Fibroblast of the conjunctiva (primary cell): ENCODE results near the gene PKM.
A peak's percentile ranks its signal among the peaks of the same experiment; 100 is the strongest.
"Not testable (repeated sequence)": the region's sequence is repeated elsewhere in the genome, so short reads cannot be mapped to it uniquely, and the experiment has no call there.

Experiments
- DNase-seq: peaks from one replicate; pipeline ENCODE4 v3.0.0-alpha.2; 2010; ENCODE audit warnings: low read depth

The PKM gene

DNA sequence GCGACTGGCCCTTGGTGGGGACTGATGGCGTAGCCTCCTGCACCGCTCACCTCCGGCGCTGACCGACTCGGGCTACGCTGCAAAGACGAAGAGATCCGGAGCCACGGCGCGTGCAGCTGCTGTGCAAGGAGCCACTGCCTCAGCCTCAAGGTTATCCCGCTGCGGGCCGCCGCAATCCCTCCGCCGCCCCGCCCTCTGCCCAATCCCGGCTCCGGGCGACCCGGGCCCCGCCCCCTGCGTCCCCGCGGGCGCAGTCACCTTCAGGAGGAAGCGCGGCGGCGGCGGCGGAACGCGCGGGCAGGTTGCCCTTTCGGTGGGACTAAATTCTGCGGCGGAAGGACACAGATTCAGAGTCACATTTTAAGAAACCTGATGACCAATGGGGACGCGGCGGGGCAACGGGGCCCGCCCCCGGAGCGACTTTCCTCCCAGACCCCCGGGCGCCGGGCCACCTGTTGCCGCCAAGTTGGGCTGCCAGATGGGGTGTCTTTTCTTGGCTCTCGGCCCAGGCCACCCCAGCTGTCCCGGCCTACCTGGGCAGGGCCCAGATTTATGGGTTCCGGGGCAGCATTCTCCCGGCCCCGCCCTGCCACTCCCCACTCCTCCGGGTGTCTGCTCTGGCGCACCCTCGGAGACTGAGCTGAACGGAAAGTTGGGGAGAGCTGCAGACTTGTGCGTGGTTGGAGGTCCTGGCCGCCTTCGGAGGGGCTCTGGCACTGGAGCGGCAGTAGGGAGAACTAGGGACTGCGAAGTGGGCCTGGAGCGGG is at the start of gene PKM:
TSS of gene PKM (minus strand) at position 125 of the 767 bp plus-strand sequence. CDS start 12,093 bp downstream, outside the sequence.
- DNase-seq = peak; percentile 84

DNA sequence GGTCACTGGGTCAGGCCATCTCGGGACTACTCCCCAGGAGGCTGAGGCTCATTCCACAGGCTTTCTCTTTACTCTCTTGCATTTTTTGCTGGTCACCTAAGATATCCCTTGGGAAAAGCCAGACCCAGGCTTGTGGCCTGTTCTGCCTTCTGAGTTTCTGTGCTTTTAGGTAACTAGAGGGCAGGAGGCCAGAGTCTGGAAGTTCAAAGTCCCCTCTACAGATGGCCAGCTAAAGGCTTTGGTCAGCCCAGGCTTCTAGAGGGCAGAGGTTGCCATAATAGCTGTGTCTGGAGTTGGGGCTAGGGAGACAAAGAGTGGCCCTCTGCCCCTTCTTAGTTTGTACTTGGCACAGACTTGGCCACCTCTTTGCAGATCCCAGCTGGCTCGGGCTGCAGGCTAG is 49.8 kb upstream of the PKM start:
- DNase-seq = no peak

DNA sequence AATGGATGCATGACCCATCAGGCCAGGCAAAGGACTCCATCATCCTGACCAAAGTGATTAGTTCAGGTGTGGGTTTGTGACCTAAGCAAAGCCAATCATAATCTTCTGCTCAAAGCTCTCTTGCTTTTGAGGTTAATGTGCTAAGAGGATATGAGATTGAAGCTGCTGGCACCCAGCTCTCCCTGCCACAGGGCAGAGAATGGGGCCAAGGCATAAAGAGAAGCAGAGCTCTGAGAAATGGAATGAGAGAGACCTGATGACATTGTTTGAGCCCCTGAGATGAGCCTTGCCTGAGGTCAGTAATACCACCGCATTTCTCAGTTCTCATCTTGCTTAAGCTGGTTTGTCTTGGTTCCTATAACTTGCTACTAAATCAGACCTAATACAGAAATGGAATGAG is 47.7 kb upstream of the PKM start:
- DNase-seq = no peak

DNA sequence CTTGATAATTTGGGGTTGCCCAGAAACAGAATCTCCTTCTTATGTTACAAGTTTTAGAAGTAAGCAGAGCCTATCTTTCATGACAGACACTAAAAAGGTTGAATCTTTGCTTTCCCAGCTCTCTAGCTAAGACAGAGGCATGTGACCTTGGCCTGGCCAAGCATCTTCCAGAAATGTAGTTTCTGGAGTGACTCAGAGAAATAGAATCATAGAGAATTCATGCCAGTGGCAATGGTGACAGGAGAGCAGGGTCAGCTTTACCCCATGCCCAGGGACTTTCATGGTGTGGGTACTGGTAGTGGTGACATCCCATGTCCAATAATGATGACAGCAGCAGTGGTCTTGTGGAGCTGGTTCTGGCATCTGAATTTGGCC is 45.3 kb upstream of the PKM start:
- DNase-seq = no peak

DNA sequence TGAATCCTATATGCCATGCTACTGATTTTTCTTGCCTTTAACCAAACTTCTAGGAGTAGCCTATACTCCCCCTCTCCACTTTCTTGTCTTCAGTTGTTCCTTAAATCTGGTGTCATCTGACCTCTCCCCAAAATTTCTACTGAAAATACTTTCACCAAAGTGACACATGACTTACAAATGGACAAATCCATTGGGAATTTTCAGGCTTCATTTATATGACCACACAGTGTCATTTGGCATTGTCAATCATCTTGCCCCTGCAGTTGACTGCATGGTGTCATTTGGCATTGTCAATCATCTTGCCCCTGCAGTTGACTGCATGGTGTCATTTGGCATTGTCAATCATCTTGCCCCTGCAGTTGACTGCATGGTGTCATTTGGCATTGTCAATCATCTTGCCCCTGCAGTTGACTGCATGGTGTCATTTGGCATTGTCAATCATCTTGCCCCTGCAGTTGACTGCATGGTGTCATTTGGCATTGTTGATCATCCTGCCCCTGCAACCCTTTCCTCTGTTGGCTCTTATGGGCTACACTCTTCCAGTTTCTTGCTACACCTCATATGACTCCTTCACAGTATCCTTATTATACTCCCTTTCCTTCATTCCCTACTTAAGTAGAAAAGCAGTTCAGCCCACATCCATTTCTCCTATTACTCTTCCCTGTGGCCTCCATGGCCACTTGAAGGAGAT is 44.8 kb upstream of the PKM start:
- DNase-seq = not testable (repeated sequence)

DNA sequence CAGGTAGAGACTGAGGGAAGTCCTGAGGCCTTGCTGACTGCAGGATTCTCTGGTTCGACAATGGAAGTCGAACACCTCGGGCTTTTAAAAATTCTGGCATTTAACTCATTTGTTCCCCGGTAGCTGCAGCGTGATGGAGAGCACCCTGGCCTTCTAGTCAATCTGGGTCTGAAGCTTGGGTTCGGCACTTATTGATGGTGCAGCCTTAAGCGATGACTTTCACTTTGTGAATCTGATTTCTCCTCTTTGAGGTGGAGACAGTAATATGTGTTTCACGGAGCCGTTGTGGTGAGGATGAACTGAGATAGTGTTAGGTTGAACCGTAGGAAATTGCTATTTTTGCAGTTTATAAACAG is 42.0 kb upstream of the PKM start:
- DNase-seq = no peak

DNA sequence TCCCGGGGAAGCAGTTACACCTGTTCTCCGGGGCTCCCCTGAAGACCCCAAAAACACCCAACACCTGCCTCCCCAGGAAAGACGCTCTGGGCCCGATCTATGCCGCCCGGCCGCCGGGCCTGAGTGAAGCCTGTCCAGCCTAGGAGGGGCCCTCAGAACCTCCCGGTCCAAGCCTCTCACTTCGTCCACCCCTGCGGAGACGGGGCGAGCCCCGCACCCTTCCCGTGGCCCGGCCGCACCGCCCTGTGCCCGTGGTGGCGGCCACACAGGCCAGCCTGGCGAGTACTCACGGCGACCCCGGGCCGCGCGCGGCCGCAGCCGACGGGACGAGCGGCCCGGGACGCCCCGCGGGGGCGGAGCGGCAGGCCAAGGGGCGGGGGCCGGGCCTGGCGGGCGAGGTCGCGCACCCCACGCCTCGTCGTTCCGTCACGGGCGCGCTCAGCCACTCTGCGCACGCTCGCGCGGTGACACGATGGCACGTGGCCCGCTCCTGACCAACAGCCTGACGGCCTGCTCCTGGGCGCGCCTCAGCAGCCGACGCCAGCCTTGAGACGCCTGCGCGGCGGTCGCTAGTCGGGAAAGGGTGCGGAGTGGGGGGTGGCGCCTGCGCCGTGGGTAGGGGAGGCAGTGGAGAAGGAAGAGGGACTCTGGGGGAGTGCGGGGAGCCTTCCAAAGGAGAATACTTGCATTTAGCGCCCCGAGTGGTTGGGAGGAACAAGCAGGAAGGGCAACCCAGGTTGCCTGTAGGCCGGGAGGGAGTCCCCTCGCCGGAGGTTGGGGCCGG is 41.4 kb upstream of the PKM start, which contains the start of gene PARP6:
TSS of gene PARP6 (minus strand) at position 342 of the 784 bp plus-strand sequence. CDS start 5,077 bp downstream, outside the sequence.
- peak; percentile 97 for DNase-seq

DNA sequence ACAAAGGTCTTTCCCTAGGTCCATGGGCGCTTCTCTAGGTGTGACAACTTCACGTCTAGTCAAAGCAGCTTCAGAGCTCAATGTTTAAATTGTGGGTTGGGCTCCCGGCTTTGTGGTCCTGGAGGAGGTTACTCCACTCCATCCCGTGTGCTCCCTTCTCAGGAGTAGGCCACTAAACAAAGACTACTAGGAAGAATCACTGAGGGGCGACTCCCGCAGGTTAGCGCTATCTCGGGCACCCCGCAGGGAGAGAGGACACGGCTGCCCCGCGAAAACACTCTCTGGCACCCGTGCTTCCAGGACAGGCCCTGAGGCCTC is 40.9 kb upstream of the PKM start:
- no peak for DNase-seq

DNA sequence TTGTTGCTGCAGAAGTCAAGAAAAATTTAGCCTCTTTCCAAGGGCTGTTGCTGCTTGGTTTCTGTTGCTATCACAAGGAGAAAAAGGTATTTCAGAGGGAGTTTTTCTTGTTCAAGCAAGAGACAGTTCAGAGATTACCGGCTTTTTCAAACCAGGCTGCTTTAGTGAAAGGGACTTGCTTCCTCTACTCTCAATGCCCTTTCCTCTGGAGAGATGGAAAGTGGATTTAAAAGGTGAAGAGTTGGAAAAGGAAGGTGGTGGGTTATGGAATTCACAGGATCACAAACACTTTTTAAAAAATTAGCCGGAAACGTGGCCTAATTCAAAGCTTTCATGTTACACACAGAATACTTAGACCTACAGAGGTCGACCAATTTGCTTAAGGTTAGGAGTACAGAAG is 40.2 kb upstream of the PKM start:
- no peak for DNase-seq

DNA sequence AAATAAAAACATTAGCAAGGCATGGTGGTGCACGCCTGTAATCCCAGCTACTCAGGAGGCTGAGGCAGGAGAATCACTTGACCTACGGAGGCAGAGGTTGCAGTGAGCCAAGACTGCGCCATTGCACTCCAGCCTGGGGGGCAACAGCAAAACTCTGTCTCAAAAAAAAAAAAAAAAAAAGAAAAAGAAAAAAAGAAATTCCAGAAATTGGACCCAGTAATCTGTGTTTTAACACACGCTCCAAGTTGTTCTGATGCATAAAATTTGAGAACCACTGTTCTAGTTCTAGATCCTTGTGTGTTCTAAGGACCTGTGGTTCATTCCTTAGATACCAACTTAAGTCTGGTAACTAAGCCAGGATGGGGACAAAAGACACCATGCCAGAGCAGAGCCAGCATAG is 38.7 kb upstream of the PKM start:
- no peak for DNase-seq

DNA sequence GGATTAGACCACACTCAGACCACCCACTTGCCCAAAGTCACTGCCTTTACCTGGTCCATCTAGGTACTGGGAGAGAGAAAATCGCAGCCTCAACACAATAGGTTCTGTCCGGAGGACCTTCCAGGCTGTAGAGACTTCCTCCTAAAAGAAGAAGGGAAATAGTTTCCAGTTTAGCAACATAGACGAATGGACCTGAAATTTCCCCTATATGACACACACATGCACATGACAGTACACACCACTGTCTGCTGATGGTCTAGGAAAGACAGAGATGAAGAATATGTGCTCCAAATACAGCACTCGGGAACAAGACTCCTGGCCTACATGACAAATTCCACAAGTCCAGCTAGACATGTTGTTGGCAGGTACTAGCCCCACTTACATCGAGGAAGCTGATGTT is 34.0 kb upstream of the PKM start:
- no peak for DNase-seq

DNA sequence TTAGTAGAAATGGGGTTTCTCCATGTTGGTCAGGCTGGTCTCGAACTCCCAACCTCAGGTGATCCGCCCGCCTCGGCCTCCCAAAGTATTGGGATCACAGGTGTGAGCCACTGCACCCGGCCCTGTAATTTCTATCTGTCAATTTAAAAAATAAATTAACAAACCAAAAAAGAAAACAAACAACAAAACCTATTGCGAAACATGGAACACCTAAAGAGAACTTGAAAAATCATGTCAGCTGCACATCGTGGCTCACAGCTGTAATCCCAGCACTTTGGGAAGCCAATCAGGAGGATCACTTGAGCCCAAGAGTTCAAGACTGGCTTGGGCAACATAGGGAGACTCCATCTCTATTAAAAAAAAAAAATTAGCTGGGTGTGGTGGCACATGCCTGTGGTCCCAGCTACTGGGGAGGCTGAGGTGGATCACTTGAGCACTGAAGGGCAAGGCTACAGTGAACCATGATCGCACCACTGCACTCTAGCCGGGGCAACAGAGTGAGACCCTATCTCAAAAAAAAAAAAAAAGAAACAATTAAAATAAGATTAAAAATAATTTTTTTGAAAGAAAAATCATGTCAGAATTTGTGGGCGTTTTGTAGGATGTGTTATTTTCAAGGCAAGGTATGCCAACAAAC is 21.8 kb upstream of the PKM start:
- DNase-seq = no peak

DNA sequence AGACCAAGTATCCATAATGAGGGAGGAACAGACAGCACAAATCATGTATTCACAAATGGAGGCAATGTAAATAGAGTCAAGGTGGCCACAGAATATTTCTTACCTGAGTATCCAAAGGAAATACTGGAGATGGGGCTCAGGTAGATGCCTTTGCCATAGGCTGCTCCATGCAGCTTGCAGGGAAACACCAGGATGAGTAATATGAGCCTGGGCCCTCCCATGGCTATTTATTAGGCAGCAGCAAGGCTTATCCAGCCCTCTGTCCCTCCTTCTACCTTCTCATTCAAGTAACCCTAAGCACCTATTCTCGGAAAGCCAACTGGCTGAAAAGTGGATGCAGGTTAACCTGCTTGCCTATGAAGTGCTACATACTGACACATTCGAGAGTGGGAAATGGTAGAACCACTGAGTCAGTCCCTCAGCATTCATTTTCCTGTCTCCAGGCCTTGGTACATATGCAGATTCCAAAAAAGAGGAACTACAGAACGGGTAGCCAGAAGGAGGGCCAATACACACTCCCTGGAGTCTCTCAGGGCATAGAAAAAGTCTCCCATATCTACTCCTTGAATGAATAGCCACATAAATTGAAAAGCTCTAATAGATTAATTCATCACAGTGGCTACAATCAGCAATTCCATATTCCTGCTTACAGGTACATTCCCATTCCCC is 18.3 kb upstream of the PKM start:
- no peak for DNase-seq

DNA sequence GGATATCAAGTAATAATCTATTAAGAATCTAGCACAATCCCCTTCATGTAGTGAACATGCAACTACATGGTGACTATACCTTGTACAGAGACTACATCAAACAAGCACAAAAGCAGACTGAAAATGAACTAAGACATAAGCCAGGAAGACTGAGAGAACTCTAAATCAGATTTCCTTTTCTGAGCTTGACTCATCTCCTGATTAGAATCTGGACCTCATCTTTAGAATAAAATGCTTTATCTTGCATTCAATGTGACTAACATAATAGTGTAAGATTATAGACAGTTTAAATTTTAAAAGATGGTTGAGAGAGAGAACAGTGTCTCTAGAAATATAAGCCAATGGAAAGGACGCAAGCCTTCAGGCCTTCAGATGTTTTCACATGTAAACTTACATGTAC is 17.5 kb upstream of the PKM start:
- DNase-seq = no peak

DNA sequence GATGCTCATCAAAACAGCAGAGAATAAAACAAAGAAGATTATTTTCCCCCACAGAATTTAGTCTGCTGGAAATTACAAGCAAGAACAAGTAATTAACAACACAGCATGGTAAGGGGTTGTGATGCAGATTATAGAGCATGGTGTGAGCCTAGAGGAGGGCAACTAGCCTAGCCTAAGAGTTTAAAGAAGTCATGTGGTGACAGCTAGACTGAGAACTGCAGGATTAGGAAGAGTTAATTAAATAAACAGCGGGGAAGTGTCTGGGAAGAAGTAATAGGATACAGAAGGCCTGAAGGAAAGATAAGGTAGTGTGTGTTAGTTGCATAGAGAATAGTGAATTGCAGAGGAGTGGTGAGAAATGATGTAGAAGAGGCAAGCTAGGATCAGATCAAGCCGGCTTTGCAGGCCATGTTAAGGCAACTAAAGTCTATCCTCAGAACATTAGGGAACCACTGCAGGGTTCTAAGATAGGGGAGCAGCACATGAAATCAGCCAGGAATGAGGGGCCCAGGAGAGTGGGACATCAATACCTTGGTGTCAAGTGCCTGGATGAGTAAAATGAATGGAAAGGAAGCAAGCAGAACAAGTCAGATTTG is 11.9 kb upstream of the PKM start:
- no peak for DNase-seq

DNA sequence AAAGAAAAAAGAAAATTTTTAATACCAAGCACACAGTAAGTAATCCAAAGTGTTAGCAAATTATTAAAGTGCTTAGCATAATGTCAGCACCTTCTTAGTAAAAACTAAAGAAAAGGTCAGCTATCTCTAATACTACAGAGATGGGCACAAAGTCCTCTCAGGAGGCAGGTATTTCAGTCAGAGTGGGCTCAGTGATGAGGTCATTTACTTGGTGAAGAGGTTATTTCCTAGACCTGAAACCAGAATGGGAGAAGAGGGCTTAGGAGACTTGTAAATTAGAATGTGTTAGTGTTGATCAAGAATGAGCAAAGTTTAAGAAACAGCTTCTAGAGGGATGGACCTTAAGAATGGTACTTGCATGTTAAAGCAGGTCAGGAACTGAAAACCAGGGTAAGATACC is 8.7 kb upstream of the PKM start:
- DNase-seq = no peak

DNA sequence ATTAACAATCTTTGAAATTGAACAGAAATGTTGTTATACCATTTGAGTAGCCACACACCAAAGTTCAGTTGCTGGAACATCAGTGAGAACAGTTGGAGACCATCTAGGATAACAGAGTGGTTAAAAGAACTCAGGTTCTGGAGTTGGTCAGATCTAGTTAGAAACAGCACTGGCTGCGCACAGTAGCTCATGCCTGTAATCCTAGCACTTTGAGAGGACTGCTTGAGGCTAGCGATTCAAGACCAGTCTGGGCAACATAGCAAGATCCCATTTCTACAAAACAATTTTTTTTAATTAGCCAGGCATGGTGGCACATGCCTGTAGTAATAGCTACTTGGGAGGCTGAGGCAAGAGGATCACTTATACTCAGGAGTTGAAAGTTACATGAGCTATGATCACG is 7.6 kb upstream of the PKM start:
- no peak for DNase-seq

DNA sequence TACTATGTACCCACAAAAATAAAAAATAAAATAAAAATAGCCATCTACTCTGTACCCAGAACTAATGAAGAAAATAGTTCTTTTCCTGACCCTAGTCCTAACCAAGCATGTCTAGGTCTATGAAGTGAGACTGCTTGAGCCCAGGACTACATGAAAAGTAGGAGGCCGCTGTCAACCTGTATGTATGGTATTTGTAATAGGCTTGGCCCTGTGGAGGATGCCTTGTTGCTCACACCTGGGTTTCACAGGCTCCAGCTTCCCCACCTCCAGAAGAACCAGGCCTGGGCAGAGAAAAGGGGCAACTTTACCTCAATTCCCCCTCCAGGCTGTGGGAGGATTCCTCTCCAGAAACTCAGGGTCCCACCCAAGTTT is 6.8 kb upstream of the PKM start:
- DNase-seq = no peak

DNA sequence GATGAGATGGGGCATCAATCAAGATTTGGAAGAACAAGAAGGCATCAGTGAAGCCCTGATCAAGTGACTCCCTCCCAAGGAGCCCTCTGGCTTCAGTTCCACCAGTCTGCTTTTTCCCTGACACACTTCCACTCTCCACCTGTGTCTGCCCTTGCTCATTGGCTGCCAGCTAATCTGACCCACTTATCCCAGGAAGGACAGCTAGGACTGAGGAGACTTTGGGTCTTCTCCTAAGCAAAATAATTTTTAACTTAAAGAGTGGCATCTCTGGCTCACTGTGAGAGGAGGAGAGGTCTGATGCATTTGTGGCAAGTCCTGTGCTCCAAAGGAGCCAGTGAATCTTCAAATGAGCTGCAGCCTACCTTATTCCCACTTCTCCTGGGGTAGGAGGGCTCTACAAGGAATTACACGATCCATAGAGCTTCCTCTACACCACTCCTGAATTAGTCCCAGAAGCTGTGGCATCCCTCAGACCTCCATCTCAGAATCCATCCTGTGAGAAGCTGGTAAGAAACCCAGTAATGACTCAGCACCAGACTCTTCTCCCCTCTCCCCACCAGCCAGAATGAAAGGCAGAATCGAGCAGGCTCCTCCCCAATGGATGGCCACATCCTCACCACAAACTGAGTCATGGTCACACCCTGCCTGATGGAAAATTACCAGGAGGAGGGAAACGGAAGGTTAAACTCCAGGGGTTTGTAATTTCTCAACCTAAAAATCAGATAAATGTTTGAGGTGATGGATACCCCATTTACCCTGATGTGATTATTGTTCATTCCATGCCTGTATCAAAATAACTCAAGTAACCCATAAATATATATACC is 6.3 kb upstream of the PKM start:
- peak; percentile 96 for DNase-seq

DNA sequence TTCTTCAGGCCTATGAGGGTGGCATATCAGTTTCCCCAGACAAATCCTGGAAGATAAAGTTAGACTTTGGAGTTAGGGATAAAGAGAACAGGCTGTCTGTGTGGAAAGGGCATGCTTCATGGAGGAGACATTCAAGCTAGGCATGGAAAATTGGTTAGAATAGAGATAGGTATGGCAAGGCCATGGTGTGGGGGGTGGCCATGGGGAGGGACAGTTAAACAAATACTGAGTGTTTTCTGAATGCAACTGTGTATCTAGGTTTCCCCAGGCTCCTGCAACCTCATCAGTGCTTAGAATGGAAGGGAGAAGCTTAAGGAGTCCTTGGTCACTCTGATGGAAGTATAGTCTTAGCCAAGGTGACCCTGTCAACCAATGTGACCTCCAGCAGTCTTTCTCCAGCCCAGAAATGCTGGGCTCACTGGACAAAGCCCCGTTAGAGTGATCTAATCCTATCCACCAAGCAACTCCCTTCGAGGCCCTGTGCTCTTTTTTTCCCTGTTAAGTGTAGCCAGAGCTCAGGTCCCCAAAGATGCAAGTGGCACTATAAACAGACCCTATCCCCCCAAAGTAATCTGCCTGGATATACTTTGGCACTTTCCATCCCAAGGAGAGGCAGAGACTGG is 5.5 kb upstream of the PKM start:
- DNase-seq = no peak
